GM18526 (cell line): Measurements from ENCODE around the gene UMAD1.

Experiments
- POLR2A ChIP-seq: IDR thresholded peaks from 3 replicates; pipeline ENCODE4 v1.6.1; 2011; ENCODE audit not compliant: insufficient read length; ENCODE audit errors: extremely low read depth

Gene UMAD1

DNA sequence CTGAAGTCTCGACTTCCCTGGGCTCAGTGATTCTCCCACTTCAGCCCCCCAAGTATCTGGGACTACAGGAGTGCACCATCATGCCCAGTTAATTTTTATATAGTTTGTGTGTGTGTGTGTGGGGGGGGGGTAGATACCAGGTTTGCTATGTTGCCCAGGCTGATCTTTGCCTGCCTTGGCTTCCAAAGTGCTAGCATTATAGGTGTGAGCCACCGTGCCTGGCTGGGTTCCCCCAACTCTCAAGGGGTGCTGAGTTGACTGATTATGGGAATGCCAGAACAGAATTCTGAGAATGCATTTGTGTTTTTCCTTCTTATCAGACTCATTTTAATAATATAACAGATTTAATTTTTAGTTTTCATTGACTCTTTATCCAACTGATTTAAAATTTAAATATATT lies 58.4 kb downstream of the UMAD1 start:
- no peak for TF ChIP-seq POLR2A

DNA sequence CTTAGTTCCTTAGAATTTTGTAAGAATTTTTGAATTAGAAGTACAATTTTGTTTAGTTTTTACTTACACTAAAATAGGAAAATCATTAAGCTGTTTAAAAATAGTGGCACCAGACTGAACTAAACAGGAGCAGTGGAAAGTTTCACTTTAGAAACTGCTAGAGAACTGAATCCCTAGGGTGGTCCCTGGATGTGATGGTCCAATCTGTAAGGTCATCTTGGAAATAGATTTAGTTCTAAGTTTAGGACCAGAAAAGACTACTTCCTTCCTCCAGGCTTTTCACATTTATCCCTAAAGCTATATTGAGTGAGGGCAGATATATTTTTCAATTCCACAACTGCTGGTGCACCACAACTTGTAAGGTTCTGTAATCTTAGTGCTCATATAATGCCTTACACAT lies 58.8 kb downstream of the UMAD1 start:
- TF ChIP-seq POLR2A, result no peak

DNA sequence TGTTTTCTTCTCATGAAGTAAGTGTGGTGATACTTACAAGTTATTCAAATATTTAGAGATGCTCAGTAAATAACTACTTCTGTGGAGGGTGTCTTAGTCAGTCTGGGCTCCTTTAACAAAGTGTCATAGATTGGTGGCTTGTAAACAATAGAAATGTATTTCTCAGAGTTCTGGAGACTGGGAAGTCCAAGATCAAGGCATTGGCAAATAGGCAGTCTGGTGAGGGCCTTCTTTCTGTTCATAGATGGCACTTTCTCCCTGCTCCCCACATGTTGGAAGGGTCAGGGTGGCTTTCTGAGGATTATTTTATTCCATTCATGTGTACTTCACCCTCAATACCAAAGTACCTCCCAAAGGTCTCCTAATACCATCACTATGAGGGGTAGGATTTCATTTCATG lies 59.4 kb downstream of the UMAD1 start:
- no peak for TF ChIP-seq POLR2A

DNA sequence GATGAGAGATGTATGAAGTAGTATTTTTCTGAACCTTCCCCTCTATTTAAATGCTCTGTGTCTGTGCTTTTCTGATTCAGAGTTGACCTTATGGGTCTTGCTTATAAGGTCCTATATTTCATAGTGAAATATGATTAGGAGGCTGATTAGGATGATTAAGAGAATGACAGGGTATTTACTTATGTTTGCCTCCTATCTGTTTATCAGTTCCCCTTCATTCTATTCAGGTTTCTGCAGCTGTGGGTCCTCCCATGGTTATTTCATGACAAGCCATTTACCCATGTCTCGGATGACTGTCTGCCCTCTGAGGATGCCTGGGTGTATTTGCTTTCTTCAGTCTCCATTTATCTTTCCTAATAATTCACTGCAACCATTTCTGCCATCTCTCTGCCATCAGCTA lies 61.0 kb downstream of the UMAD1 start:
- TF ChIP-seq POLR2A, result no peak

DNA sequence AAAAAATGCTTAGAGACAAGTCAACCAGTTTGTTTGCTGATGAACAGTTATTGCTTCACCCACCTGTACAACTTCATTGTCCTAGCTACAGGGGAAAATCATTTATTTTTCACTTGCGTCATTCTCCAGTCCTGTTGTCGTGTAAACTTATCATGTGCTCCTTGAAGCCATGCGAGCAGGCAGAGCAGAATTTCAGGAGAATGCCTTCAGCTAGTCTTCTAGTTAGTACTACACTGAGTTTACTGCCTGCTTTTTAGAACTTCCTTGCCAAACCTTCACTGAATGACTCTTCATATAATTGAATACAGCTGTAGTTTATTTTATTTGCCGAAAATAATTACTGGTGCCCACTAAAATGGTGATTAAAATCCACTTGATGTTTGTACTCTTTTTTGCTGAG lies 62.3 kb downstream of the UMAD1 start:
- no peak for TF ChIP-seq POLR2A

DNA sequence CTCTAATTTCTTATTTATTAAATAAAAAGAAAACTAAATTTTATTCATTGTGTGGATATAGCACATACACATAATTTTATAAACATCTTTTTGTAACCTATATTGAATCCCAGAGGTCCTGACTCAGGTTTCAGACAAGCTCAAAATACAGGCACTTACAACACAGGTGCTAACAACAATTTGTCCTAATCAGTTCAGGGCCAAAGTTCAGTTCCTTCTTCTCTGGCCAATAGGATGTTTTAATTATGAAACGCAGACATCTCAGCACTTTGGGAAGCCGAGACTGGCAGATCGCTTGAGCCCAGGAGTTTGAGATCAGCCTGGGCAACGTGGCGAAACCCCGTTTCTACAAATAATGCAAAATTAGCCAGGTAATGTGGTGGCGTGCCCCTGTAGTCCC lies 62.9 kb downstream of the UMAD1 start:
- TF ChIP-seq POLR2A, result no peak

DNA sequence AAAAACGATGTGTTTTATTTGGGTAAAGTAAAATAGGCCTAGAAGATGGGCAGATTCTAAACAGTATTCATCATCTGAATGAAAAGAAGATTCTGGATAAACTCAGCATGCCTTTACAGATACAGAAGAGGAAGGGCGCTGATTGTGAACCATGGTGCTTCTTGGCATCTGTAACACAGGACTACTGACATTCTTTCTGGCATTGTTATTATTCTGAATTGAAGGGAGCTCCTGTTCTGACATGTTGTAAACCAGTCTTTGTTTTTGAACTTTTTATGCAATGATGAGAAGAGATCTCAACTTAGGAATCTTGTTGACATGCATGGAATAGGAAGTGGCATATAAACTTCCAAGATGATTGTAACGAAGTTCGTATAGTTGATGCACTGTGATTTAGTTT lies 64.3 kb downstream of the UMAD1 start:
- TF ChIP-seq POLR2A, result no peak

DNA sequence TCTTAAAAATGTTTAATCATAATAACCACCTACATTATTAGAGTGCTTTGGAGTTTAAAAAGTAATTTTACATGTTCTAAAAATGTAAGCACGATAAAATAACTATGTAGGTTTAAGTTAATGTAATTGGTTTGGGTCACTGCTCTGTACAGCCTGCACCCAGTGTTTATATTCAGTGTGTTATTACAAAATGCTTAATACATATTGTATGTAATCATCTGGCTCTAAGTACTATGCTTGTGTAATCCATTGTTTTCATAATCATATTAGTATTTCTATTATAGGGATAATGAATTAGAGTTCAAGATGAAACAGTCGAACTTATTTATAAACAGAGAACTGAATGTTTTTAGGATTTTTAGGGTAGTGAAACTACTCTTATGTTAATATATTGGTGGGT lies 64.8 kb downstream of the UMAD1 start:
- TF ChIP-seq POLR2A, result no peak

DNA sequence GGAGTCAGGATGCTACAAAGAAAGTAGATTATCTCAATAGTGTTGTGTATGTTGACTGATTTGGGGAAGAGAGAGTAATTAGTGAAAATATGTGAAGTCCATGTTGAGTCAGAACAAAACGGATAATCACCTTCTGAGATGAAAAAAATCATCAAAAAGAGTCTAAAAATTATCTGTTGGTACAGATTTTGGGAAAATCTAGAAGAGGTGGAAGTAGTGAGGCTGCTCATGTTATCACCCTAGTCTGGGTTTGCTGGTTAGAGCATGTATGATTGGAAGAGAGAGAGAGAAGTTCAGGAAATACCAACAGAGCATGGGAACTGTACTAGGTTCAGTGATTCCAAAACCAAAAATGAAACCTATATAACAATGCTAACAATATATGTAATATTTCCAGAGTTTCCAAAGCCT lies 65.6 kb downstream of the UMAD1 start:
- TF ChIP-seq POLR2A, result no peak

DNA sequence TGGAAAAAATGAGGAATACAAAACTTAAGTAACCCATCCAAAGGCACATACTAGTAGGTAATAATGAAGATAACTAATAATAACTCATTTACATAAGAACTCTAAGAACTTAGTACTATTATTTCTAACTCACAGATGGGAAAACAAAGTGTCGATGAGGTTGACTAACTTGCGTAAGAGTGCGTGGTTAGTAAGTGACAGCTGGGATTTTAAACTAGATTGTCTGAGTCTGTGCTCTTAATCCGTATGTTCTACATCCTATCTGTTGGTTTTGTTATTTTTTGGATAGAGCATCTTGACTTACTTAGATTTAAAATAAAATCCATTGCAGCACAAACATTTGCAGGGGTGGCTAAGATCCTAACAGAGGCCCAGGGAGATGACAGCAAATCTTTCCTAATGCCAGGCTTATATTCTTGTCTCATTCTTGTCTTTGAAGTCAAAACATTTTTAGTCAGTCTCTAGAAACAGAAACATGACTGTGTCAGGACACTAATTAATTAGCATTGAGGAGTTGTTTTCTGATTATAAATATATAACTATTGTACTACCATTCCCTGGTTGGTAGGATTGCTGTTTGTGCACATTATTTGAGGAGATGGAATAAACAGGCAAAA lies 66.1 kb downstream of the UMAD1 start:
- no peak for TF ChIP-seq POLR2A

DNA sequence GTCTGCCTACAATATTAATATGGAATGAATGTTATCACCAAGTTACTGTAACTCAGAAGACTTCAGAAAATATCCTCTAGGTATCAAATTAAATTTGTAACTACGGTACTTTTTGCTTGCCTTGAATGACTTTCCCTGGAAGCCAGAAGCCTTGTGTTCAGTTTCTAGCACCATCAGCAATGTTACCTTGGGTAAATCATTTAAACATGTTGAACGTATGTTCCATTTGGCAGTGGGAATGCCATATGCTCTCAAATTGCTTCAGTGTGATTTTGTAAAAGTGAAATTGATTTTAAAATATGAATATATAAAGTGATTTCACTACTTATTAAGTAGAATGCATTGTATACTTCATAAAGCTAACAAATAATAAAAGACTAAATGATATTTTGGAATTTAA lies 66.7 kb downstream of the UMAD1 start:
- no peak for TF ChIP-seq POLR2A

DNA sequence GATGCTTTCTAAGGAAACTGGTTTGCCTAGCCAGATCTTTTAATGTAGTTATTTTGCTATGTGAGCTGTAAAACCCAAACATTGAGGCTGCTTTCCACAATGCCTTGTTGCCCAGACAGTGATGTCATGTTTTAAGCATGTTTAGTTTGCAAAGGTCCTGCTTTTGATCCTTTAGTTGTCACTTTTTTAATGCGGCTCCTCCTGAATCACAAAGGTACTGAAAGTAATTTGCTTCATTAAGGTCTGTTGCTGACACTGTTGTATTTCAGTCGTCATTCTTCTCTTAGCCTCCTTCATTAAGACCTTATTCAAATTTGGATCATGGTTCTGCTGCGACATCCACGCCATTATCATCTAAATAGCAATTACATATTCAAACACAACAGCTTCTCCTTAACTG lies 67.3 kb downstream of the UMAD1 start:
- TF ChIP-seq POLR2A, result no peak

DNA sequence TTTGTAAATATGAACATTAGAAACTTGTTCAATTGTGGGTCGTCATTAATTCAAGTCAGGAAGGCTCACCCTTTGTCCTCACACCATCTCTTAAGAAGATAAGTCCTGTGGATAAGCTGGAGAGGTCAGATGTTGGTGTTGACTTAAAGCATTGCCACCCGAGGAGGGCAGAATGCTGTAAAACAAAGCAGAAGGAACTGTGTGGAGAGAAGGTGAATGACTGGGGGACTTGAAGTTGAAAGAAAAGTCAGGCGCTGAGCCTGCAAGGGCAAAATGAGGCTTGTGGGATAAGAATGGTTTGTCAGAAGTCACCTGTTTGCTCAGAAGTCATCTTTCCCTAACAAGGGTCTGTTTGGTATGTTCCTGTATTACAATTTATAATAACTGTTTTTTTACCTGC lies 68.7 kb downstream of the UMAD1 start:
- TF ChIP-seq POLR2A, result no peak

DNA sequence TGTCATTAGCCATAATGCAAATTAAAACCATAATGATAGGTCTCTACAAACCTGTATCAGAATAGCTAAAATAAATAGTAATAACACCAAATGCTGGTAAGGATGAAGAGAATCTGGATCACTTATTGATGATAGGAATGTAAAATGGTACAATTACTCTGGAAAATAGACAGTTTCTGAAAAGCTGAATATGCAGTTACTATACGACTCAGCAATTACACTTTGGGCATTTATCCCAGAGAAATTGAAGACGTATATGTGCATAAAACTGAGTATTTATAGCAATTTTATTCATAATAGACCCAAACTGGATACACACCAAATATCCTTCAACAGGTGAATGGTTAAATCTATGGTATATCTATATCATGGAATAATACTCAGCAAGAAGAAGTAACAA lies 69.9 kb downstream of the UMAD1 start:
- no peak for TF ChIP-seq POLR2A

DNA sequence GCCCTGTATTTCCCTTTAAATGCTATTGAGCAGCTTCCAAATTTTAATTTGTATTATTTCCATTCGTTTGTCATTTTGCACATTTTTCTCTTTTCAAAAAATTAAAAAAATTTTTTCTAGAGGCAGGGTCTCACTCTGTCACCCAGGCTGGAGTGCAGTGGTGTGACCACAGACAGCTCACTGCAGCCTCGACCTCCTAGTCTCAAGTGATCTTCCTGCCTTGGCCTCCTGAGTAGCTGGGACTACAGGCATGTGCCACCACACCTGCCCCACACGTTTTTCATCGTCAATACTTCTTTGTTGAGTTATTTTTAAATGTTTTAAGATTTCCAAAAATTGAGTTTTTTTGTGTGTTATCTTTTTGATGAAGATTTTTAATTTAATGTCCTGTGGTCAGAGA lies 73.2 kb downstream of the UMAD1 start:
- TF ChIP-seq POLR2A, result no peak

DNA sequence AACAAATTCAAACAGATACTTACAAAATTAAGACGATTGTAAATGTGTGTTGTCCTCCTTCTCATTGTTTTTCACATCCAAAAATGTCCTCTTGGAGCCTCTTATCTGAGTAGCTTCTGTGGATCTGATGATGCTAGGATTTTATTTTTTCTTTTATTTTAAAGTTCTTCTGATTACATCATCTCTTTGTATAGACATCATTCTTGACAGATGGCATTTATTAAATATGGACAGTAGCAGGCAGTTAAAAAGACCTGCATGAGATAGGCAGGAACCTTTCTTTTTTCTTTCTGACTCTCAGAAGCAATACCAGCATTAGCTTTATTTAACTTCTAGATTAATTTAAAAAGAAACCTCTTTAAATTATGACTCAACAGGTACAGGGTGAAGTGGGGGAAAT lies 77.9 kb downstream of the UMAD1 start, which contains the start of gene RPA3:
Gene RPA3 (minus strand): TSS at position 116 of the 400 bp plus-strand sequence. CDS start 78,189 bp downstream, outside the sequence.
- no peak for TF ChIP-seq POLR2A

DNA sequence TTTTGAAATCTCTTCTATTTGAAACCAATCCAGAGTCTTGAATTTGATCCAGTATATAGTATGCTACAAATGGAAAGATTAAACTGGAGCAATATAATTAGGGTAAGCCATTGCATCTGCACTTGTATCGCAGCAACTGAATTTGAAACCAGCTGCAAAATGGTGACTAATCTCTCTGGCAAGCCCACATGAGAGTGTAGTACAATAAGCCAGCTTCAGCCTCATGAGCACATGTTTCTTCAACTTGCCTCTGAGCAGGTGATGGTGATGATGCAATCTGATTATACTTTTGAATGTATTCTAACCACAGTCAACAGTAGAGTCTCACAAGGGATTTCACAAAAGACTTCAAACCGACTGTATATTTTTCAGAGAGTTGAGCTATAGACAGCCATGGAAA lies 78.7 kb downstream of the UMAD1 start:
- no peak for TF ChIP-seq POLR2A
